Vagina (tissue), 2 donors: Measurements from ENCODE around the gene ADGRF5.

Source experiments
- POLR2A ChIP-seq, 2 donors: fragments of 450-650 bp; IDR thresholded peaks; one replicate each; pipeline ENCODE4 v1.6.1; 2017; ENCODE audit warnings: antibody characterized with exemption in 2 of 2, mild to moderate bottlenecking in 2 of 2, moderate library complexity in 2 of 2
- POLR2AphosphoS5 ChIP-seq, 2 donors: sonication (generic); formaldehyde crosslinking; IDR thresholded peaks; one replicate each; pipeline ENCODE4 v1.9.0; 2017; ENCODE audit warnings: antibody characterized with exemption in 2 of 2, mild to moderate bottlenecking in 2 of 2, low read depth in 1 of 2; ENCODE audit not compliant: insufficient read depth in 1 of 2
- TF ChIP-seq, protein P1 (sequence below), 3 experiments: fragments of 450-650 bp in 2 of 3; fragments of 200-600 bp in 1 of 3; sonication (generic) in 1 of 3; IDR thresholded peaks; one replicate each; pipeline ENCODE4 v1.5.1; 2017 to 2019; ENCODE audit warnings: antibody characterized with exemption in 3 of 3, mild to moderate bottlenecking in 2 of 3, moderate library complexity in 2 of 3

- TF ChIP-seq, protein P1, sequence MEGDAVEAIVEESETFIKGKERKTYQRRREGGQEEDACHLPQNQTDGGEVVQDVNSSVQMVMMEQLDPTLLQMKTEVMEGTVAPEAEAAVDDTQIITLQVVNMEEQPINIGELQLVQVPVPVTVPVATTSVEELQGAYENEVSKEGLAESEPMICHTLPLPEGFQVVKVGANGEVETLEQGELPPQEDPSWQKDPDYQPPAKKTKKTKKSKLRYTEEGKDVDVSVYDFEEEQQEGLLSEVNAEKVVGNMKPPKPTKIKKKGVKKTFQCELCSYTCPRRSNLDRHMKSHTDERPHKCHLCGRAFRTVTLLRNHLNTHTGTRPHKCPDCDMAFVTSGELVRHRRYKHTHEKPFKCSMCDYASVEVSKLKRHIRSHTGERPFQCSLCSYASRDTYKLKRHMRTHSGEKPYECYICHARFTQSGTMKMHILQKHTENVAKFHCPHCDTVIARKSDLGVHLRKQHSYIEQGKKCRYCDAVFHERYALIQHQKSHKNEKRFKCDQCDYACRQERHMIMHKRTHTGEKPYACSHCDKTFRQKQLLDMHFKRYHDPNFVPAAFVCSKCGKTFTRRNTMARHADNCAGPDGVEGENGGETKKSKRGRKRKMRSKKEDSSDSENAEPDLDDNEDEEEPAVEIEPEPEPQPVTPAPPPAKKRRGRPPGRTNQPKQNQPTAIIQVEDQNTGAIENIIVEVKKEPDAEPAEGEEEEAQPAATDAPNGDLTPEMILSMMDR (IDR thresholded peaks at IDR 0.05): no peak
- TF ChIP-seq POLR2A (IDR thresholded peaks at IDR 0.05) (no peak), POLR2AphosphoS5 (IDR thresholded peaks at IDR 0.05; ENCODE audit: insufficient read depth in 1 of 2, low read depth in 1 of 2) (no peak)
Observed at GRCh38 chr6:46915380-46915779, 6.4 kb downstream of the ADGRF5 start.
